HFF-Myc (cell line): ENCODE results near the gene GALNT9.

Source experiments
- DNase-seq: peaks from one replicate; pipeline ENCODE4 v3.0.0-alpha.2; 2011; ENCODE audit warnings: low read depth; ENCODE audit errors: extremely low read depth
- H3K4me3 ChIP-seq: replicated peaks from 2 replicates; pipeline ENCODE4 v1.5.1; 2011; ENCODE audit warnings: low read depth, mild to moderate bottlenecking, control low read depth, low read length
- CTCF ChIP-seq: IDR thresholded peaks from 2 replicates; pipeline ENCODE4 v1.5.1; 2012; ENCODE audit warnings: mild to moderate bottlenecking, low read depth, low read length, control low read depth; ENCODE audit errors: missing control alignments

GALNT9 gene

GRCh38 chr12:132216354-132216987 is 112.9 kb downstream of the GALNT9 start:
- TF ChIP-seq CTCF = no peak
- H3K4me3 ChIP-seq = no peak overlapping the region
- no peak for DNase-seq

GRCh38 chr12:132215299-132215989 is 113.9 kb downstream of the GALNT9 start:
- no peak for TF ChIP-seq CTCF
- H3K4me3 ChIP-seq = no peak overlapping the region
- DNase-seq = no peak

- no peak for TF ChIP-seq CTCF
- H3K4me3 ChIP-seq = no peak overlapping the region
- no peak for DNase-seq
Observed at GRCh38 chr12:132214891-132215290, 114.5 kb downstream of the GALNT9 start.

GRCh38 chr12:132214161-132214476 is 115.3 kb downstream of the GALNT9 start:
- no peak for DNase-seq
- H3K4me3 ChIP-seq = no peak overlapping the region
- TF ChIP-seq CTCF = no peak

- TF ChIP-seq CTCF = no peak
- DNase-seq = no peak
- no peak overlapping the region for H3K4me3 ChIP-seq
Observed at GRCh38 chr12:132213359-132214160, 115.8 kb downstream of the GALNT9 start.

- H3K4me3 ChIP-seq = no peak overlapping the region
- no peak for DNase-seq
- no peak for TF ChIP-seq CTCF
Observed at GRCh38 chr12:132211816-132212215, 117.6 kb downstream of the GALNT9 start.
